Aorta (tissue), 5 donors: ENCODE data around the gene FOXRED2. TPM values are rescaled to one million over a fixed set of nuclear protein-coding genes. Genes with fewer than 3 reads are reported as not detected.
"Not testable (repeated sequence)": the region's sequence is repeated elsewhere in the genome, so short reads cannot be mapped to it uniquely, and the experiment has no call there.

Experiments used
- ATAC-seq: fragments of 200-7000 bp; cut with Tn5 transposase; one replicate; pipeline ENCODE4 v1.9.1; 2022; ENCODE audit warnings: moderate library complexity; ENCODE audit not compliant: low FRiP score
- DNase-seq, 2 donors: peaks; one replicate each; pipeline ENCODE4 v3.0.0-alpha.2; 2020
- H3K27ac ChIP-seq, 2 donors: one replicate each; pipeline ENCODE4 v1.5.1; 2013; ENCODE audit warnings: low read length in 2 of 2, mild to moderate bottlenecking in 2 of 2, moderate library complexity in 2 of 2, control low read depth in 1 of 2, inconsistent platforms in 1 of 2, low read depth in 1 of 2
- H3K27me3 ChIP-seq, 2 donors: one replicate each; pipeline ENCODE4 v1.6.1; 2013; ENCODE audit warnings: control low read depth in 1 of 2, low read length in 1 of 2, mild to moderate bottlenecking in 1 of 2, moderate library complexity in 1 of 2; ENCODE audit not compliant: insufficient read depth in 2 of 2, control insufficient read depth in 1 of 2
- H3K36me3 ChIP-seq, 2 donors: one replicate each; pipeline ENCODE4 v1.6.1; 2013; ENCODE audit warnings: control low read depth in 1 of 2, low read length in 1 of 2, mild to moderate bottlenecking in 1 of 2; ENCODE audit not compliant: insufficient read depth in 2 of 2, control insufficient read depth in 1 of 2
- H3K4me1 ChIP-seq, 2 donors: one replicate each; pipeline ENCODE4 v1.6.1; 2013; ENCODE audit warnings: low read length in 2 of 2, control low read depth in 1 of 2, mild to moderate bottlenecking in 1 of 2, moderate library complexity in 1 of 2; ENCODE audit not compliant: insufficient read depth in 2 of 2, control insufficient read depth in 1 of 2
- H3K4me3 ChIP-seq, 2 donors: one replicate each; pipeline ENCODE4 v1.5.1; 2013; ENCODE audit warnings: low read length in 2 of 2, control low read depth in 1 of 2, mild to moderate bottlenecking in 1 of 2
- H3K9me3 ChIP-seq: one replicate; pipeline ENCODE4 v1.6.1; 2013; ENCODE audit warnings: mild to moderate bottlenecking, low read length; ENCODE audit not compliant: control insufficient read depth
- WGBS, 2 donors: extraction: QIAGEN DNeasy Blood & Tissue Kit; methylation state at CpG; one replicate each; pipeline ENCODE4 v1.1.7; 2013; 5-methylcytosine and 5-hydroxymethylcytosine counted together
- intact Hi-C, 2 donors: fragments of 100-400 bp; cut with DNase I; formaldehyde crosslinking; loops; one replicate each; pipeline versions ENCODE4 v1.14.2 to v1.15.0; 2022
- polyA plus RNA-seq, 2 donors: library from polyadenylated mRNA; stranded (reverse); fragments of 200-250 nt; gene quantifications; one replicate each; pipeline ENCODE4 v1.2.3, GENCODE V29; 2013
- total RNA-seq, 2 donors: library from RNA; stranded (reverse); fragmentation: NEBNext Ultra II Directional; extraction: Animal tissue kit (Norgen Biotek cat#: 25700); gene quantifications; one replicate each; pipeline ENCODE4 v1.2.1, GENCODE V29; 2021
- donor health status: healthy with polysubstance abuse.
- donor health status: Bipolar disorder and iron deficiency.
- donor health status: DM: no; HTN: no; CAD: no.
- donor health status: DM: no; HTN: no; CAD: no.
- donor health status: DM: yes; HTN: yes; CAD: no.

Gene FOXRED2
- total and polyA plus RNA-seq, 4 donors, result 1.6 to 11.1 (median 3.5) TPM

- WGBS, 2 donors, result 85 to 87% methylated on average over 11 of the region's 11 CpGs
- intact Hi-C loops, result no loop called here
Observed at GRCh38 chr22:36544107-36544620, 37.3 kb upstream of the FOXRED2 start.

GRCh38 chr22:36541831-36542411, 35.1 kb upstream of the FOXRED2 start:
- 56 to 60% methylated on average over 9 of the region's 9 CpGs for WGBS, 2 donors
- H3K27me3 ChIP-seq, result no peaks in the 10 kb centered on the region
- no peak for DNase-seq
- no peaks in the 10 kb centered on the region for H3K4me1 ChIP-seq
- intact Hi-C loops, result no loop called here
- ATAC-seq, result no peak
- H3K9me3 ChIP-seq, result no peaks in the 10 kb centered on the region
- no peaks in the 10 kb centered on the region for H3K36me3 ChIP-seq
- H3K4me3 ChIP-seq, result no peak overlapping the region
- no peak overlapping the region for H3K27ac ChIP-seq

More at GRCh38 chr22:36544107-36544620, 37.3 kb upstream of the FOXRED2 start:
- H3K4me3 ChIP-seq, result no peak overlapping the region
- H3K9me3 ChIP-seq, result no peaks in the 10 kb centered on the region
- H3K27ac ChIP-seq, result no peak overlapping the region
- no peak for DNase-seq
- no peaks in the 10 kb centered on the region for H3K27me3 ChIP-seq
- ATAC-seq, result no peak
- no peaks in the 10 kb centered on the region for H3K36me3 ChIP-seq
- no peaks in the 10 kb centered on the region for H3K4me1 ChIP-seq

DNA sequence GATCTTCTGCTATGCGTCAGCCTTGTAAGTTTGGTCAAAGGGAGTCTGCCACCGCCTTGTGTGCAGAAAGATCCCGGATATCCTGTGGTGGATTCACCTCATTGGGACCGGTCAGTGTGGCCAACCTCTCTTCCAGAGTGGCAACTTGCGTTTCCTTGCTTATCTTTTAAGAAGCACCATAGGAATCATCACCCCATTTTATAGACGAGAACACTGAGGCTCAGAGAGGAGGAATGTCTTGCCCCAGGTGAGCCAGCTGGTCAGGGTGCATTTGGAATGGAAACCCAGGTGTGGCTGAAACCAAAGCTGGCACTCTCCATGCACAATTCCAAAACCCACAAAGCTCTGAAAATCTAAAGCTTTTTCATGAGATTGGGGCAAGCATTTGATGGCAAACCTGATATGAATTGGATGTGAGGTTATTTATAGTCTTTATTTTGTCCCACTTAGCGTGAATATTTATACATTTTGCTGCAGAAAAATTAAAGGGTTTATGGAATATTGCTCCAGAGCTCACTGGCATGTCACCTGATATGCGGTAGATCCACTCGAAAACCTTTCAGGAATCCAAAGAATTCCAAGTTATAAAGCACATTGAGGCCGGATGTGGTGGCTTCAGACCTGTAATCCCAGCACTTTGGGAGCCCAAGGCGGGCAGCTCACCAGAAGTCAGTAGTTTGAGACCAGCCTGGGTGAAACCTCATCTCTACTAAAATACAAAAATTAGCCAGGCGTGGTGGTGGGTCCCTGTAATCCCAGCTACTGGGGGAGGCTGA, 34.2 kb upstream of the FOXRED2 start:
- intact Hi-C loops, result no loop called here
- Histone ChIP-seq H3K27me3 (no peaks in the 10 kb centered on the region), H3K36me3 (no peaks in the 10 kb centered on the region), H3K9me3 (no peaks in the 10 kb centered on the region), H3K4me1 (no peaks in the 10 kb centered on the region), H3K4me3 (no peak overlapping the region), H3K27ac (no peak overlapping the region)
- 61 to 66% methylated on average over 12 of the region's 12 CpGs for WGBS, 2 donors
- no peak for ATAC-seq
- no peak for DNase-seq

DNA sequence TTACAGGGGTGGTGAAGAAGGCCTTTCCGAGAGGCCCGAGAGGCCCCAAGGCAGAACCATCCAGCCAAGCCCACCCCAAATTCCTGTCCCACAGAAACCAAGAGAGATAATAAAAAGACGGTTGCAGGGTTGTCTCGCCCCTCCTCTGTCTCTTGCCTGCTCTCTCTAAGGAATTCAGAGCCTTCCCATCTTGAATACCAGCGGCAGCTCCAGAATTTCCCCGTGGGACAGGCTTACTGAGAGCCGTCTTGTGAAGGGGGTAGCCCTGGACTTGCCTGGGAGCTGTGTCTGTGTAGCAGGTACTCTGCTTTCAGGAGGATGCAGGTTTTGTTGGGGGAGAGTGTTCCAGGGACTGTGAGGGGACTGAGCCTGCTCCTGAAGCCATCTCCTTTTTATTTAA, 31.7 kb upstream of the FOXRED2 start:
- Histone ChIP-seq H3K4me1 (no peaks in the 10 kb centered on the region), H3K36me3 (no peaks in the 10 kb centered on the region), H3K27me3 (no peaks in the 10 kb centered on the region), H3K4me3 (no peak overlapping the region), H3K9me3 (no peaks in the 10 kb centered on the region), H3K27ac (no peak overlapping the region)
- DNase-seq (no peak), ATAC-seq (no peak)
- 32 to 40% methylated on average over 7 of the region's 7 CpGs for WGBS, 2 donors
- intact Hi-C loops, result no loop called here

GRCh38 chr22:36536717-36537116, 29.9 kb upstream of the FOXRED2 start:
- ATAC-seq, result no peak
- intact Hi-C loops, result no loop called here
- 38 to 44% methylated on average over 7 of the region's 7 CpGs for WGBS, 2 donors

DNA sequence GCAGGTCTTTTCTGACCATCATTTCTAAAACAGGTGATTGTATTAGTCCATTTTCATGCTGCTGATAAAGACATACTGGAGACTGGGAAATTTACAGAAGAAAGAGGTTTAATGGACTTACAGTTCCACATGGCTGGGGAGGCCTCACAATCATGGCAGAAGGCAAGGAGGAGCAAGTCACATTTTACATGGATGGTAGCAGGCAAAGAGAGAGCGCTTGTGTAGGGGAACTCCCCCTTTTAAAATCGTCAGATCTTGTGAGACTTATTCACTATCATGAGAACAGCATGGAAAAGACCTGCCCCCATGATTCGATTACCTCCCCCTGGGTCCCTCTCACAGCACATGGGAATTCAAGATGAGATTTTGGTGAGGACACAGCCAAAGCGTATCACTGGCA, 26.5 kb upstream of the FOXRED2 start:
- intact Hi-C loops, H3K27me3 ChIP-seq, H3K36me3 ChIP-seq, H3K4me3 ChIP-seq, DNase-seq, ATAC-seq, H3K27ac ChIP-seq, H3K9me3 ChIP-seq, H3K4me1 ChIP-seq: not testable (repeated sequence)
- 90 to 92% methylated on average over 4 of the region's 4 CpGs for WGBS, 2 donors

More at GRCh38 chr22:36536717-36537116, 29.9 kb upstream of the FOXRED2 start:
- no peaks in the 10 kb centered on the region for H3K36me3 ChIP-seq
- no peaks in the 10 kb centered on the region for H3K4me1 ChIP-seq
- H3K4me3 ChIP-seq, result no peak overlapping the region
- DNase-seq, result no peak
- no peaks in the 10 kb centered on the region for H3K9me3 ChIP-seq
- H3K27me3 ChIP-seq, result no peaks in the 10 kb centered on the region
- H3K27ac ChIP-seq, result no peak overlapping the region

- no peak for ATAC-seq
- H3K36me3 ChIP-seq, result no peaks in the 10 kb centered on the region
- 91 to 96% methylated on average over 2 of the region's 2 CpGs for WGBS, 2 donors
- intact Hi-C loops, result no loop called here
- H3K9me3 ChIP-seq, result no peaks in the 10 kb centered on the region
- DNase-seq, result no peak
- H3K27me3 ChIP-seq, result no peaks in the 10 kb centered on the region
- no peaks in the 10 kb centered on the region for H3K4me1 ChIP-seq
- no peak overlapping the region for H3K27ac ChIP-seq
- no peak overlapping the region for H3K4me3 ChIP-seq
Observed at GRCh38 chr22:36532466-36532865, 25.6 kb upstream of the FOXRED2 start.

- Histone ChIP-seq H3K27ac (peak within 1 kb of the TSS; percentile 20 to 86), H3K27me3 (no peaks in the 10 kb centered on the region), H3K4me1 (no peaks in the 10 kb centered on the region), H3K9me3 (no peaks in the 10 kb centered on the region), H3K36me3 (peaks cover 3 to 11% of the 10 kb centered on the region in 2 donors), H3K4me3 (peak within 1 kb of the TSS; percentile 85 to 88)
- ATAC-seq (peak; percentile 98), DNase-seq (peak; percentile 99)
- intact Hi-C loops, result loop anchor here in 1 of 2 donors (5.0 kb wide), 1 partner anchor 992 kb away; no protein-coding TSS in a partner anchor
- 0% methylated on average over 77 to 82 of the region's 82 CpGs for WGBS, 2 donors
Observed at GRCh38 chr22:36528795-36529751, 22.2 kb upstream of the FOXRED2 start, which contains the start of gene EIF3D. TSS of gene EIF3D (minus strand) at chr22:36529166. CDS start at chr22:36526121, 3,045 bp downstream.
